SK-N-SH (cell line): ENCODE results near the gene PRR36. TPM values are rescaled to one million over a fixed set of nuclear protein-coding genes. Genes with fewer than 3 reads are reported as not detected.
"Not testable (repeated sequence)": the region's sequence is repeated elsewhere in the genome, so short reads cannot be mapped to it uniquely, and the experiment has no call there.

ENCODE experiments used
- CTCF ChIA-PET: fragments of 300-600, 350-600 bp; formaldehyde crosslinking; extraction: SDS; loops from one replicate; lab custom pipeline; 2021; lab: Yijun Ruan, JAX
- POLR2A ChIA-PET: fragments of 350-600 bp; sonication (Branson Sonifier 250); formaldehyde crosslinking; extraction: SDS; loops from one replicate; lab custom pipeline; 2020; ENCODE audit warnings: antibody characterized with exemption, inconsistent platforms; lab: Yijun Ruan, JAX
- DNase-seq: peaks from one replicate; pipeline ENCODE4 v3.0.0; 2012
- H2AFZ ChIP-seq: fragments of 200-600 bp; sonication (generic); 2 replicates; pipeline ENCODE4 v1.8.1; 2016; ENCODE audit warnings: antibody characterized with exemption, mild to moderate bottlenecking, low read depth
- H3F3A ChIP-seq: fragments of 200-600 bp; sonication (generic); replicated peaks from 2 replicates; pipeline ENCODE3; 2016; ENCODE audit warnings: antibody characterized with exemption, mild to moderate bottlenecking; ENCODE audit not compliant: insufficient read depth
- H3K27ac ChIP-seq, 2 experiments: fragments of 200-500 bp in 1 of 2; fragments of 200-600 bp in 1 of 2; sonication (Bioruptor generic) in 1 of 2; sonication (generic), shearing (Covaris generic) in 1 of 2; 2 replicates each; pipeline versions ENCODE4 v1.5.1 to v1.6.1; 2014 to 2016; ENCODE audit warnings: low read depth in 2 of 2, inconsistent platforms in 1 of 2, low read length in 1 of 2, mild to moderate bottlenecking in 1 of 2, mixed read lengths in 1 of 2
- H3K27me3 ChIP-seq: fragments of 200-600 bp; sonication (generic), shearing (Covaris generic); 2 replicates; pipeline ENCODE4 v1.6.1; 2016; ENCODE audit warnings: mixed run types; ENCODE audit not compliant: insufficient read depth
- H3K36me3 ChIP-seq, 2 experiments: fragments of 200-500 bp in 1 of 2; fragments of 200-600 bp in 1 of 2; sonication (Bioruptor generic) in 1 of 2; sonication (generic) in 1 of 2; replicated peaks in 1 of 2; 2 replicates each; pipeline versions ENCODE3 to v1.5.1; 2014 to 2016; ENCODE audit warnings: low read length in 1 of 2, mild to moderate bottlenecking in 1 of 2; ENCODE audit not compliant: insufficient read depth in 2 of 2, control insufficient read depth in 1 of 2
- H3K4me1 ChIP-seq, 2 experiments: fragments of 200-500 bp in 1 of 2; fragments of 200-600 bp in 1 of 2; sonication (Bioruptor generic) in 1 of 2; sonication (generic), shearing (Covaris generic) in 1 of 2; 2 replicates each; pipeline versions ENCODE4 v1.5.1 to v1.6.1; 2014 to 2016; ENCODE audit warnings: low read depth in 1 of 2, low read length in 1 of 2, mixed run types in 1 of 2; ENCODE audit not compliant: insufficient read depth in 2 of 2, control insufficient read depth in 1 of 2
- H3K4me2 ChIP-seq: fragments of 200-600 bp; sonication (generic), shearing (Covaris generic); 2 replicates; pipeline ENCODE4 v1.6.1; 2017; ENCODE audit warnings: mixed run types
- H3K4me3 ChIP-seq, 2 experiments: fragments of 200-500 bp in 1 of 2; fragments of 200-600 bp in 1 of 2; sonication (Bioruptor generic) in 1 of 2; sonication (generic), shearing (Covaris generic) in 1 of 2; 2 replicates each; pipeline versions ENCODE4 v1.5.1 to v1.8.1; 2014 to 2016; ENCODE audit warnings: low read depth in 2 of 2, inconsistent platforms in 1 of 2, low read length in 1 of 2, mild to moderate bottlenecking in 1 of 2, mixed read lengths in 1 of 2, moderate library complexity in 1 of 2
- H3K79me2 ChIP-seq: fragments of 200-600 bp; sonication (generic); 2 replicates; pipeline ENCODE4 v1.8.1; 2017; ENCODE audit warnings: mild to moderate bottlenecking; ENCODE audit not compliant: insufficient read depth
- H3K9ac ChIP-seq: fragments of 200-600 bp; sonication (generic); 2 replicates; pipeline ENCODE4 v1.6.1; 2017; ENCODE audit warnings: mixed run types
- H3K9me2 ChIP-seq: fragments of 200-600 bp; sonication (generic); 2 replicates; pipeline ENCODE4 v1.6.1; 2017; ENCODE audit warnings: mixed run types
- H3K9me3 ChIP-seq: fragments of 200-600 bp; sonication (generic); 2 replicates; pipeline ENCODE4 v1.6.1; 2017; ENCODE audit warnings: mixed run types, mild to moderate bottlenecking, moderate library complexity
- H4K20me1 ChIP-seq: fragments of 200-600 bp; sonication (generic); 2 replicates; pipeline ENCODE4 v1.6.1; 2017; ENCODE audit warnings: mild to moderate bottlenecking, mixed run types; ENCODE audit not compliant: insufficient read depth
- FOXM1 ChIP-seq: IDR thresholded peaks from 2 replicates; pipeline ENCODE4 v1.4.0; 2012; ENCODE audit warnings: low read depth, mild to moderate bottlenecking
- RFX5 ChIP-seq: IDR thresholded peaks from 2 replicates; pipeline ENCODE4 v1.6.1; 2012; ENCODE audit warnings: mild to moderate bottlenecking, improper control_type of control experiment, low read length
- TAF1 ChIP-seq: IDR thresholded peaks from 2 replicates; pipeline ENCODE4 v1.6.1; 2012; ENCODE audit warnings: low read depth, mild to moderate bottlenecking, low read length, moderate library complexity, borderline replicate concordance
- TCF12 ChIP-seq: IDR thresholded peaks from 2 replicates; pipeline ENCODE4 v1.4.0; 2012
- WGBS: methylation state at CpG from one replicate; pipeline ENCODE4 v1.1.6; 2017; ENCODE audit warnings: low lambda C conversion rate; 5-methylcytosine and 5-hydroxymethylcytosine counted together
- polyA plus RNA-seq, 3 experiments: library from polyadenylated mRNA; depleted of rRNA; stranded (reverse); fragments of >200 nt; gene quantifications; 2 replicates each; pipeline ENCODE4 v1.2.3, GENCODE V29; 2012
- TF ChIP-seq, protein P1 (sequence below): IDR thresholded peaks from 2 replicates; pipeline ENCODE4 v1.4.0; 2012; ENCODE audit warnings: low read depth, borderline replicate concordance
- TF ChIP-seq, protein P2 (sequence below): fragments of 150-350 bp; IDR thresholded peaks from 2 replicates; pipeline ENCODE4 v1.6.1; 2016; ENCODE audit warnings: mild to moderate bottlenecking, low read depth, low read length

PRR36 gene
- polyA plus RNA-seq, 1 of the 3 experiments (the other 2 are of a cell fraction) = 0.18 TPM

DNA sequence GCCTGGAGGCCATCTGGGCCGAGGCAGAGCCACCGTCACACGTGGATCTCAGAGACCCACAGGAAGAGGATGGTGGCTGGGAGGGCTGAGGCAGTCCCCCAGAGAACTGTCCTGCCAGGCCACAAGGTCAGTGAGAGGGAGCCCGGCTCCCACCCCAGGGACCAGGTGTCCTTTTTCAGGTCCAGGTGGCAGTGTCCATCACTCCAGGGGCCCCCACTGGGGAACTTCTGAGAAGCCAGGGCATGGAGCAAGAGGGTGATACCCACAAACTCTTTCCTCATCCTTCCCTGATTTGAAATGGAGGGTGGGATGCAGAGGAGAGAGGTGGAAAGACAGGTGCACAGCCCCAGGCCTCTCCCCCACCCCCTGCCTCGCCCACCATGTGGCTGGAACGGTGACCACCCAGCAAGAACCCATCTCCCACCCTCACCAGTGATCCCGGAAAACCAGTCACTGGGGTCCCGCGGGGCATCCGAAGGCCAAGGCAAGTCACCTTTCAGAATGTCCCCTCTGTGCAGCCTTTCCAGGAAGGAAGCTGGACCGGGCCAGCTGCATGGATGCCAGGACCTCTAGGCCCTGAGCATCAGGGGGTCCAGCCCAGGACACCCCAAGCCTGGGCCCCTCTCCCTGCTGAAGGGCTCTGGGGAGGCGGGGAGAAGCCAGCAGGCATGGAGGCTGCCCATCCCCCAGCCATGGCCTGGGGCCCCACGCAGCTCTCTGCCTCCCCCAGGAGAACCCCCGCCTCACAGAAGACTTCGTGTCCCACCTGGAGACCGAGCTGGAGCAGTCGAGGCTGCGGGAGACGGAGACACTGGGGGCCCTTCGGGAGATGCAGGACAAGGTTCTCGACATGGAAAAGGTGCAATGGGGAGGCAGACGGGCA is 14.1 kb downstream of the PRR36 start:
- no peaks in the 10 kb centered on the region for H3K9me2 ChIP-seq
- no peak overlapping the region for H3K4me2 ChIP-seq
- H3K27me3 ChIP-seq = no peaks in the 10 kb centered on the region
- H2AFZ ChIP-seq = no peak overlapping the region
- H3K36me3 ChIP-seq = no peaks in the 10 kb centered on the region
- H3K4me1 ChIP-seq = peaks cover 0 to 13% of the 10 kb centered on the region in 2 experiments; a peak in 1 of 4 replicates
- ChIA-PET CTCF (interaction anchor here (1.6 kb wide), 1 partner anchor 84 kb away, joined by 5 read pairs; the partner anchor contains the start of gene TIMM44), POLR2A (no interaction called here)
- H3K9ac ChIP-seq = no peak overlapping the region
- H3K27ac ChIP-seq = no peak overlapping the region
- no peak for DNase-seq
- WGBS = 88% methylated on average over 10 of the region's 22 CpGs
- H3K4me3 ChIP-seq = no peak overlapping the region
- no peaks in the 10 kb centered on the region for H3K79me2 ChIP-seq
- H3F3A ChIP-seq = no peaks in the 10 kb centered on the region
- TF ChIP-seq, protein P1, sequence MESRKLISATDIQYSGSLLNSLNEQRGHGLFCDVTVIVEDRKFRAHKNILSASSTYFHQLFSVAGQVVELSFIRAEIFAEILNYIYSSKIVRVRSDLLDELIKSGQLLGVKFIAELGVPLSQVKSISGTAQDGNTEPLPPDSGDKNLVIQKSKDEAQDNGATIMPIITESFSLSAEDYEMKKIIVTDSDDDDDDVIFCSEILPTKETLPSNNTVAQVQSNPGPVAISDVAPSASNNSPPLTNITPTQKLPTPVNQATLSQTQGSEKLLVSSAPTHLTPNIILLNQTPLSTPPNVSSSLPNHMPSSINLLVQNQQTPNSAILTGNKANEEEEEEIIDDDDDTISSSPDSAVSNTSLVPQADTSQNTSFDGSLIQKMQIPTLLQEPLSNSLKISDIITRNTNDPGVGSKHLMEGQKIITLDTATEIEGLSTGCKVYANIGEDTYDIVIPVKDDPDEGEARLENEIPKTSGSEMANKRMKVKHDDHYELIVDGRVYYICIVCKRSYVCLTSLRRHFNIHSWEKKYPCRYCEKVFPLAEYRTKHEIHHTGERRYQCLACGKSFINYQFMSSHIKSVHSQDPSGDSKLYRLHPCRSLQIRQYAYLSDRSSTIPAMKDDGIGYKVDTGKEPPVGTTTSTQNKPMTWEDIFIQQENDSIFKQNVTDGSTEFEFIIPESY = no peak
- no peak for TF ChIP-seq TCF12
- TF ChIP-seq, protein P2, sequence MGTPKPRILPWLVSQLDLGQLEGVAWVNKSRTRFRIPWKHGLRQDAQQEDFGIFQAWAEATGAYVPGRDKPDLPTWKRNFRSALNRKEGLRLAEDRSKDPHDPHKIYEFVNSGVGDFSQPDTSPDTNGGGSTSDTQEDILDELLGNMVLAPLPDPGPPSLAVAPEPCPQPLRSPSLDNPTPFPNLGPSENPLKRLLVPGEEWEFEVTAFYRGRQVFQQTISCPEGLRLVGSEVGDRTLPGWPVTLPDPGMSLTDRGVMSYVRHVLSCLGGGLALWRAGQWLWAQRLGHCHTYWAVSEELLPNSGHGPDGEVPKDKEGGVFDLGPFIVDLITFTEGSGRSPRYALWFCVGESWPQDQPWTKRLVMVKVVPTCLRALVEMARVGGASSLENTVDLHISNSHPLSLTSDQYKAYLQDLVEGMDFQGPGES = no peak
- TF ChIP-seq FOXM1 = no peak
- no peak for TF ChIP-seq RFX5
- no peak for TF ChIP-seq TAF1
- H4K20me1 ChIP-seq = no peaks in the 10 kb centered on the region
- H3K9me3 ChIP-seq = no peaks in the 10 kb centered on the region

DNA sequence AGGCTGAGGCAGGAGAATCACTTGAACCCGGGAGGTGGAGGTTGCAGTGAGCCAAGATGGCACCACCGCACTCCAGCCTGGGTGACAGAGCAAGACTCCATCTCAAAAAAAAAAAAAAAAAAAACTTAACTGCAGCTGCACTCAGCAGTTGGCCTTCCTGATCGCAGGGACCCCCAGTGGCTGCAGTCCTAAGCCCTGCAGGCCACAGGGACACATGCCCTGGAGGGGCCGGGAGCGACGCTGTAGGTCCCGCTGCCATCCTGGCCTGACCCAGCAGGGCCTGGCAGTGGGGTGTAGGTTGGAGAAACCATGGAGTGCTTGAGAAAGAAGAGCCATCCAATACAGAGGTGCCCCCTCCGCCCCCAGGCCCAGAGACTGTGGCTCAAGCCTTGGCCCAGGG is 15.1 kb downstream of the PRR36 start:
- WGBS = 93% methylated on average over 8 of the region's 8 CpGs
- CTCF ChIA-PET = interaction anchor here (1.6 kb wide), 1 partner anchor 85 kb away, joined by 5 read pairs; the partner anchor contains the start of gene TIMM44

More for the DNA sequence above, 15.1 kb downstream of the PRR36 start:
- H3K36me3 ChIP-seq, H3K27me3 ChIP-seq, H3K4me2 ChIP-seq, H3K9ac ChIP-seq, H3K27ac ChIP-seq, H3K9me3 ChIP-seq, DNase-seq, H2AFZ ChIP-seq, H4K20me1 ChIP-seq, H3F3A ChIP-seq, H3K9me2 ChIP-seq, POLR2A ChIA-PET, H3K79me2 ChIP-seq, H3K4me3 ChIP-seq: not testable (repeated sequence)
- H3K4me1 ChIP-seq = peaks cover 0 to 13% of the 10 kb centered on the region in 2 experiments; a peak in 1 of 4 replicates
